H9 (cell line): ENCODE results near the gene CFAP57. TPM values are rescaled to one million over a fixed set of nuclear protein-coding genes. Genes with fewer than 3 reads are reported as not detected.

Source experiments
- DNase-seq: peaks from one replicate; pipeline ENCODE4 v3.0.0-alpha.2; 2017
- H2AFZ ChIP-seq: one replicate; pipeline ENCODE4 v1.6.1; 2013; ENCODE audit warnings: mild to moderate bottlenecking, low read length, control low read depth, moderate library complexity
- H2AK5ac ChIP-seq: 2 replicates; pipeline ENCODE4 v1.6.1; 2013; ENCODE audit warnings: low read length, control low read depth, mixed read lengths; ENCODE audit not compliant: insufficient read length
- H2BK120ac ChIP-seq: one replicate; pipeline ENCODE4 v1.6.1; 2013; ENCODE audit warnings: low read depth, mild to moderate bottlenecking, low read length, control low read depth, inconsistent platforms; ENCODE audit not compliant: poor library complexity, severe bottlenecking
- H2BK12ac ChIP-seq: 2 replicates; pipeline ENCODE4 v1.6.1; 2013; ENCODE audit warnings: low read length, control low read depth, mixed read lengths, low read depth; ENCODE audit not compliant: insufficient read length
- H2BK15ac ChIP-seq: 2 replicates; pipeline ENCODE4 v1.6.1; 2013; ENCODE audit warnings: low read depth, low read length, control low read depth
- H2BK20ac ChIP-seq: one replicate; pipeline ENCODE4 v1.6.1; 2013; ENCODE audit warnings: low read depth, mild to moderate bottlenecking, low read length, control low read depth, inconsistent platforms; ENCODE audit not compliant: poor library complexity, severe bottlenecking
- H2BK5ac ChIP-seq: 2 replicates; pipeline ENCODE4 v1.6.1; 2013; ENCODE audit warnings: low read length, control low read depth, mixed read lengths; ENCODE audit not compliant: insufficient read length
- H3K14ac ChIP-seq: 2 replicates; pipeline ENCODE4 v1.6.1; 2013; ENCODE audit warnings: low read length, control low read depth; ENCODE audit not compliant: insufficient read depth
- H3K18ac ChIP-seq: 2 replicates; pipeline ENCODE4 v1.6.1; 2013; ENCODE audit warnings: low read depth, mild to moderate bottlenecking, mixed read lengths, low read length, control low read depth; ENCODE audit not compliant: insufficient read length
- H3K23ac ChIP-seq: 2 replicates; pipeline ENCODE4 v1.6.1; 2013; ENCODE audit warnings: low read length, control low read depth, mixed read lengths, low read depth; ENCODE audit not compliant: insufficient read length
- H3K23me2 ChIP-seq: 2 replicates; pipeline ENCODE4 v1.6.1; 2013; ENCODE audit warnings: low read depth, mild to moderate bottlenecking, mixed read lengths, low read length, control low read depth; ENCODE audit not compliant: insufficient read length, poor library complexity, severe bottlenecking
- H3K27ac ChIP-seq: 2 replicates; pipeline ENCODE4 v1.5.1; 2013; ENCODE audit warnings: low read length, control low read depth, mixed read lengths, low read depth; ENCODE audit not compliant: insufficient read length
- H3K27me3 ChIP-seq: 2 replicates; pipeline ENCODE4 v1.6.1; 2013; ENCODE audit warnings: low read length, control low read depth, inconsistent platforms; ENCODE audit not compliant: insufficient read depth
- H3K4ac ChIP-seq: 2 replicates; pipeline ENCODE4 v1.6.1; 2013; ENCODE audit warnings: low read depth, mild to moderate bottlenecking, control low read depth, inconsistent platforms, low read length, moderate library complexity
- H3K4me1 ChIP-seq: 2 replicates; pipeline ENCODE4 v1.6.1; 2013; ENCODE audit warnings: low read length, control low read depth, inconsistent platforms; ENCODE audit not compliant: insufficient read depth
- H3K4me2 ChIP-seq: 2 replicates; pipeline ENCODE4 v1.6.1; 2013; ENCODE audit warnings: low read length, control low read depth, mixed read lengths; ENCODE audit not compliant: insufficient read length, insufficient read depth
- H3K56ac ChIP-seq: 2 replicates; pipeline ENCODE4 v1.6.1; 2013; ENCODE audit warnings: low read depth, mild to moderate bottlenecking, mixed read lengths, low read length, control low read depth; ENCODE audit not compliant: insufficient read length
- H3K79me1 ChIP-seq: 2 replicates; pipeline ENCODE4 v1.6.1; 2013; ENCODE audit warnings: low read depth, mild to moderate bottlenecking, moderate library complexity, low read length, control low read depth, inconsistent platforms; ENCODE audit not compliant: insufficient read depth, poor library complexity, severe bottlenecking
- H3K79me2 ChIP-seq: 2 replicates; pipeline ENCODE4 v1.6.1; 2013; ENCODE audit warnings: low read length, control low read depth, inconsistent platforms; ENCODE audit not compliant: insufficient read depth
- H3K9ac ChIP-seq: 2 replicates; pipeline ENCODE4 v1.6.1; 2013; ENCODE audit warnings: low read length, control low read depth, mixed read lengths; ENCODE audit not compliant: insufficient read length; ENCODE audit errors: extremely low read depth
- H3K9me3 ChIP-seq: one replicate; pipeline ENCODE4 v1.6.1; 2013; ENCODE audit warnings: low read depth, low read length, inconsistent platforms; ENCODE audit not compliant: control insufficient read depth
- H3T11ph ChIP-seq: one replicate; pipeline ENCODE4 v1.6.1; 2013; ENCODE audit warnings: mild to moderate bottlenecking, low read length, control low read depth, inconsistent platforms
- H4K20me1 ChIP-seq: one replicate; pipeline ENCODE4 v1.6.1; 2013; ENCODE audit not compliant: control insufficient read depth, insufficient read length, insufficient read depth
- H4K5ac ChIP-seq: 2 replicates; pipeline ENCODE4 v1.6.1; 2013; ENCODE audit warnings: low read depth, mild to moderate bottlenecking, mixed read lengths, low read length, control low read depth; ENCODE audit not compliant: insufficient read length
- H4K8ac ChIP-seq: replicated peaks from 2 replicates; pipeline ENCODE4 v1.6.1; 2013; ENCODE audit warnings: low read length, control low read depth, mixed read lengths, low read depth; ENCODE audit not compliant: insufficient read length
- H4K91ac ChIP-seq: 2 replicates; pipeline ENCODE4 v1.6.1; 2013; ENCODE audit warnings: low read depth, mild to moderate bottlenecking, moderate library complexity, mixed read lengths, low read length, control low read depth; ENCODE audit not compliant: insufficient read length
- H3K27ac Mint-ChIP-seq, 3 experiments: 2 replicates in 2 of 3; 3 replicates in 1 of 3; pipeline ENCODE4 v1.8.0; 2020 to 2021; ENCODE audit warnings: mixed read lengths in 3 of 3, mild to moderate bottlenecking in 1 of 3, moderate library complexity in 1 of 3
- H3K27me3 Mint-ChIP-seq: 2 replicates; pipeline ENCODE4 v1.8.0; 2021; ENCODE audit warnings: low read depth, mild to moderate bottlenecking, moderate library complexity, mixed read lengths
- H3K36me3 Mint-ChIP-seq, 3 experiments: 2 replicates in 2 of 3; 3 replicates in 1 of 3; pipeline ENCODE4 v1.8.0; 2020 to 2021; ENCODE audit warnings: low read depth in 3 of 3, mixed read lengths in 3 of 3; ENCODE audit not compliant: insufficient read depth in 1 of 3
- H3K4me1 Mint-ChIP-seq, 2 experiments: 2 replicates each; pipeline ENCODE4 v1.8.0; 2020; ENCODE audit warnings: mixed read lengths in 2 of 2
- H3K4me3 Mint-ChIP-seq, 2 experiments: 2 replicates in 1 of 2; 3 replicates in 1 of 2; pipeline ENCODE4 v1.8.0; 2020 to 2021; ENCODE audit warnings: mild to moderate bottlenecking in 2 of 2, mixed read lengths in 2 of 2, moderate library complexity in 1 of 2
- H3K9me3 Mint-ChIP-seq, 2 experiments: 2 replicates in 1 of 2; 3 replicates in 1 of 2; pipeline ENCODE4 v1.8.0; 2020; ENCODE audit warnings: mild to moderate bottlenecking in 2 of 2, mixed read lengths in 2 of 2, moderate library complexity in 1 of 2
- WGBS: extraction: QIAGEN DNeasy Blood & Tissue Kit; methylation state at CpG from one replicate; pipeline ENCODE4 v1.1.7; 2013; ENCODE audit warnings: missing lambda C conversion rate, low lambda C conversion rate, mixed read lengths; ENCODE audit not compliant: insufficient read length; ENCODE audit errors: extremely low coverage; 5-methylcytosine and 5-hydroxymethylcytosine counted together
- total RNA-seq: library from RNA; stranded (reverse); gene quantifications from 2 replicates; pipeline ENCODE4 v1.2.1, GENCODE V29; 2021
- TF ChIP-seq, protein P1 (sequence below): fragments of 200-600 bp; sonication (generic); conservative IDR thresholded peaks from 3 replicates; pipeline ENCODE4 v1.8.0; 2021; ENCODE audit warnings: antibody characterized with exemption, mild to moderate bottlenecking

CFAP57 gene
- total RNA-seq, 1 experiment from 2014 or later: 0.33 TPM

DNA sequence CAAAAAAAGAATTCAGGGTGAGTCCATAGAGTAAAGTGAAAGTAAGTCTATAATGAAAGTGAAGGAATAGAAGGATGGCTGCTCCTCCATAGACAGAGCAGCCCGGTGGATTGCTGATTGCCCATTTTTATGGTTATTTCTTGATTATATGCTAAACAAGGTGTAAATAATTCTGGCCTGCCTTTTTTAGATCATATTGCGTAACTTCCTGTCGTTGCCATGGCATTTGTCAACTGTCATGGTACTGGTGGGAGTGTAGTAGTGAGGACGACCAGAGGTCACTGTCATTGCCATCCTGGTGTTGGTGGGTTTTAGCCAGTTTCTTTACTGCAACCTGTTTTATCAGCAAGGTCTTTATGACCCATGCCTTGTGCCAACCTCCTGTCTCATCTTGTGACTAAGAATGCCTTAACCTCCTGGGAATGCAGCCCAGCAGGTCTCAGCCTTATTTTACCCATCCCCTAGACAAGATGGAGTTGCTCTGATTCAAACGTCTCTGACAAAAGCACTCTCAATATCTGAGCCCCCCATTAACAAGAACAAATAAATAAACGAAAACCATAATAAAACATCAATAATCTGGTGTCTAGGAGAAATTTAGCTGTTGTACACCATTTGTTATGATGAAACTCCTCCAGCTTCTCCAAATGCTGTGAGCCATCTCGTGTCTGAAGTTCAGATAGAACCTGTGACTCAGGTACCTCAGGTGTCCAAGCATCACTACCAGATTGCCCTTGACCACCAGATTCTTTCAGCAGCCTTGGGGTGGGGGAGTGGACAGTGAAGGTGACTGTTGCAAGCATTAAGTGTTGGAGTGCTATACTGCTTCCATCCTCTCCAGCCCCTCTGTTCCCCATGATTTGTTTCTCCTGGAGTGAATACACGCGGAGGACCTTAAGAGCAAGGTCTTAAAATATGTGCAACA, 36.0 kb upstream of the CFAP57 start:
- no peak overlapping the region for H2BK20ac ChIP-seq
- H3K79me1 ChIP-seq: peaks cover 5% of the 10 kb centered on the region
- no peak overlapping the region for H2AK5ac ChIP-seq
- no peaks in the 10 kb centered on the region for H4K20me1 ChIP-seq
- no peaks in the 10 kb centered on the region for H3K23me2 ChIP-seq
- TF ChIP-seq, protein P1, sequence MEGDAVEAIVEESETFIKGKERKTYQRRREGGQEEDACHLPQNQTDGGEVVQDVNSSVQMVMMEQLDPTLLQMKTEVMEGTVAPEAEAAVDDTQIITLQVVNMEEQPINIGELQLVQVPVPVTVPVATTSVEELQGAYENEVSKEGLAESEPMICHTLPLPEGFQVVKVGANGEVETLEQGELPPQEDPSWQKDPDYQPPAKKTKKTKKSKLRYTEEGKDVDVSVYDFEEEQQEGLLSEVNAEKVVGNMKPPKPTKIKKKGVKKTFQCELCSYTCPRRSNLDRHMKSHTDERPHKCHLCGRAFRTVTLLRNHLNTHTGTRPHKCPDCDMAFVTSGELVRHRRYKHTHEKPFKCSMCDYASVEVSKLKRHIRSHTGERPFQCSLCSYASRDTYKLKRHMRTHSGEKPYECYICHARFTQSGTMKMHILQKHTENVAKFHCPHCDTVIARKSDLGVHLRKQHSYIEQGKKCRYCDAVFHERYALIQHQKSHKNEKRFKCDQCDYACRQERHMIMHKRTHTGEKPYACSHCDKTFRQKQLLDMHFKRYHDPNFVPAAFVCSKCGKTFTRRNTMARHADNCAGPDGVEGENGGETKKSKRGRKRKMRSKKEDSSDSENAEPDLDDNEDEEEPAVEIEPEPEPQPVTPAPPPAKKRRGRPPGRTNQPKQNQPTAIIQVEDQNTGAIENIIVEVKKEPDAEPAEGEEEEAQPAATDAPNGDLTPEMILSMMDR: no peak
- no peaks in the 10 kb centered on the region for H3K4me1 ChIP-seq
- H3K27ac ChIP-seq: no peak overlapping the region
- no peaks in the 10 kb centered on the region for H3K27me3 ChIP-seq
- no peak overlapping the region for H4K91ac ChIP-seq
- H3T11ph ChIP-seq: no peak overlapping the region
- Mint-ChIP-seq H3K36me3 (peaks cover 33 to 61% (median 56%) of the 10 kb centered on the region in 3 experiments), H3K27me3 (no peaks in the 10 kb centered on the region), H3K9me3 (peaks cover 30 to 32% of the 10 kb centered on the region in 2 experiments), H3K4me1 (peaks cover 6 to 13% of the 10 kb centered on the region in 2 experiments; a peak in 3 of 4 replicates), H3K27ac (no peak overlapping the region; a peak in 1 of 7 replicates), H3K4me3 (no peak overlapping the region)
- no peaks in the 10 kb centered on the region; the same call in 1 of the 2 replicates for H3K79me2 ChIP-seq
- no peak overlapping the region for H3K4ac ChIP-seq
- H3K9ac ChIP-seq: no peak overlapping the region
- H2BK12ac ChIP-seq: no peak overlapping the region
- peaks cover 14% of the 10 kb centered on the region for H3K9me3 ChIP-seq
- DNase-seq: no peak
- no peak overlapping the region for H4K8ac ChIP-seq
- no peak overlapping the region for H2BK15ac ChIP-seq
- no peak overlapping the region for H4K5ac ChIP-seq
- no peak overlapping the region for H2AFZ ChIP-seq
- H3K23ac ChIP-seq: no peak overlapping the region
- WGBS: no CpG with 5 or more reads among the region's 9 CpGs
- no peak overlapping the region for H3K14ac ChIP-seq
- H3K18ac ChIP-seq: no peak overlapping the region
- H2BK120ac ChIP-seq: no peak overlapping the region
- H2BK5ac ChIP-seq: no peak overlapping the region
- H3K56ac ChIP-seq: no peak overlapping the region
- H3K4me2 ChIP-seq: no peak overlapping the region
